Ovary (tissue), 9 donors: Measurements from ENCODE around the gene LMNTD2. TPM values are rescaled to one million over a fixed set of nuclear protein-coding genes. Genes with fewer than 3 reads are reported as not detected.

Experiments used
- DNase-seq, 5 donors: peaks; one replicate each; pipeline ENCODE4 v3.0.0-alpha.2; 2019 to 2020
- H3K27ac ChIP-seq, 2 donors: fragments of 200-600 bp; one replicate each; pipeline versions ENCODE4 v1.5.1 to v1.8.0; 2019 to 2022
- H3K27me3 ChIP-seq: fragments of 200-600 bp; one replicate; pipeline ENCODE4 v1.8.0; 2022
- H3K36me3 ChIP-seq: fragments of 200-600 bp; sonication (generic); one replicate; pipeline ENCODE4 v1.5.1; 2019
- H3K4me1 ChIP-seq: one replicate; pipeline ENCODE4 v1.8.1; 2013; ENCODE audit warnings: mild to moderate bottlenecking, moderate library complexity; ENCODE audit not compliant: insufficient read depth
- H3K4me3 ChIP-seq: fragments of 200-600 bp; sonication (generic); one replicate; pipeline ENCODE4 v1.5.1; 2017
- H3K9me3 ChIP-seq, 2 donors: fragments of 200-600 bp in 1 of 2; sonication (generic) in 1 of 2; one replicate each; pipeline versions ENCODE4 v1.5.1 to v1.8.1; 2013 to 2019; ENCODE audit warnings: mild to moderate bottlenecking in 1 of 2, moderate library complexity in 1 of 2
- EP300 ChIP-seq: sonication (generic); formaldehyde crosslinking; IDR thresholded peaks from one replicate; pipeline ENCODE4 v1.6.1; 2017; ENCODE audit warnings: antibody characterized with exemption
- POLR2A ChIP-seq: fragments of 450-650 bp; IDR thresholded peaks from one replicate; pipeline ENCODE4 v1.6.1; 2017; ENCODE audit warnings: antibody characterized with exemption, mild to moderate bottlenecking, moderate library complexity
- WGBS, 3 donors: extraction: QIAGEN DNeasy Blood & Tissue Kit in 1 of 3; methylation state at CpG; one replicate each; pipeline versions ENCODE4 v1.1.5 to v1.1.7; 2013 to 2017; 5-methylcytosine and 5-hydroxymethylcytosine counted together
- intact Hi-C, 4 donors: fragments of 100-400 bp; cut with DNase I; formaldehyde crosslinking; loops; one replicate each; pipeline versions ENCODE4 v1.11.0 to v1.15.1; 2022 to 2023
- polyA plus RNA-seq, 2 donors: library from polyadenylated mRNA; stranded (reverse); fragments of 200-250 nt in 1 of 2; fragments of 350-450 nt in 1 of 2; fragmentation: Illumina TruSeq in 1 of 2; extraction: RNeasy Lipid Tissue Mini Kit (QIAGEN cat#74804) in 1 of 2; gene quantifications; one replicate each; pipeline ENCODE4 v1.2.3, GENCODE V29; 2013 to 2014
- total RNA-seq, 7 donors: library from RNA; depleted of rRNA in 2 of 7; stranded (reverse); fragments of >200 nt in 2 of 7; fragmentation: NEBNext Ultra II Directional in 3 of 7; extraction: Animal tissue kit (Norgen Biotek cat#: 25700) in 3 of 7; gene quantifications; one replicate each; pipeline versions ENCODE4 v1.1.0 to v1.2.4, GENCODE V29; 2016 to 2023
- TF ChIP-seq, protein P1 (sequence below), 3 donors: fragments of 450-650 bp in 2 of 3; fragments of 200-600 bp in 1 of 3; IDR thresholded peaks; one replicate each; pipeline versions ENCODE4 v1.5.1 to v1.8.0; 2016 to 2022; ENCODE audit warnings: antibody characterized with exemption in 3 of 3, mild to moderate bottlenecking in 1 of 3
- donor health status: DM: no; HTN: no; CAD: no; lungs with moderate emphysema.
- donor health status: DM: no; HTN: no; CAD: no.
- donor health status: Bipolar disorder and iron deficiency.
- donor health status: DM: yes; HTN: yes; CAD: no.
- donor health status: DM: no; HTN: no; CAD: no.
- donor health status: DM: yes; HTN: yes; CAD: no.

Gene LMNTD2
- total and polyA plus RNA-seq, 9 donors = 0.70 to 7.6 (median 1.2) TPM; not detected in 1

DNA sequence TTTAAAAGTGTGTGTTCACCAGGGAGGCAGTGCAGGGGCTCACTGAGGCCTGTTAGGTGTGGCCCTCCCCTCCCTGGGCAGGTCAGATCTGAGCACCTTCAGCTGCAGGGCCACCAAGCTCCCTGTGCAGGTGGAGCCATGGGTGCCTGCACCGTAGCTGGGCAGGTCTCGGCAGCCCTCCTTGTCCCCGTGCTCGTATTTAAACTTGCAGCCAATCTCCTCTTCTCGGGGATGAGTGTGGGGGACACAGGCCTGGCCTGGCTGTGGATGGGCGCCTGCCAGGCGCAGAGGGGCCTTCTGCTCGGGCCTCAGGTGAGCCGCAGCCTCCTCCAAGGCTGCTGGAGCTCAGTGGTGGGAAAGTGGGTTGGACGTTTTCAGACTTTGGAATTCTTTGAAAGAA lies 34.9 kb upstream of the LMNTD2 start:
- DNase-seq = no peak
- Histone ChIP-seq H3K36me3 (no peaks in the 10 kb centered on the region), H3K27me3 (no peaks in the 10 kb centered on the region), H3K4me1 (no peaks in the 10 kb centered on the region), H3K9me3 (no peaks in the 10 kb centered on the region), H3K27ac (no peak overlapping the region), H3K4me3 (no peak overlapping the region)
- WGBS, 3 donors = 87 to 89% (median 88%) methylated on average over 10 of the region's 10 CpGs
- no peak for TF ChIP-seq EP300
- TF ChIP-seq POLR2A = no peak
- TF ChIP-seq, protein P1, sequence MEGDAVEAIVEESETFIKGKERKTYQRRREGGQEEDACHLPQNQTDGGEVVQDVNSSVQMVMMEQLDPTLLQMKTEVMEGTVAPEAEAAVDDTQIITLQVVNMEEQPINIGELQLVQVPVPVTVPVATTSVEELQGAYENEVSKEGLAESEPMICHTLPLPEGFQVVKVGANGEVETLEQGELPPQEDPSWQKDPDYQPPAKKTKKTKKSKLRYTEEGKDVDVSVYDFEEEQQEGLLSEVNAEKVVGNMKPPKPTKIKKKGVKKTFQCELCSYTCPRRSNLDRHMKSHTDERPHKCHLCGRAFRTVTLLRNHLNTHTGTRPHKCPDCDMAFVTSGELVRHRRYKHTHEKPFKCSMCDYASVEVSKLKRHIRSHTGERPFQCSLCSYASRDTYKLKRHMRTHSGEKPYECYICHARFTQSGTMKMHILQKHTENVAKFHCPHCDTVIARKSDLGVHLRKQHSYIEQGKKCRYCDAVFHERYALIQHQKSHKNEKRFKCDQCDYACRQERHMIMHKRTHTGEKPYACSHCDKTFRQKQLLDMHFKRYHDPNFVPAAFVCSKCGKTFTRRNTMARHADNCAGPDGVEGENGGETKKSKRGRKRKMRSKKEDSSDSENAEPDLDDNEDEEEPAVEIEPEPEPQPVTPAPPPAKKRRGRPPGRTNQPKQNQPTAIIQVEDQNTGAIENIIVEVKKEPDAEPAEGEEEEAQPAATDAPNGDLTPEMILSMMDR (IDR thresholded peaks at IDR 0.05) = no peak
- intact Hi-C loops = no loop called here

DNA sequence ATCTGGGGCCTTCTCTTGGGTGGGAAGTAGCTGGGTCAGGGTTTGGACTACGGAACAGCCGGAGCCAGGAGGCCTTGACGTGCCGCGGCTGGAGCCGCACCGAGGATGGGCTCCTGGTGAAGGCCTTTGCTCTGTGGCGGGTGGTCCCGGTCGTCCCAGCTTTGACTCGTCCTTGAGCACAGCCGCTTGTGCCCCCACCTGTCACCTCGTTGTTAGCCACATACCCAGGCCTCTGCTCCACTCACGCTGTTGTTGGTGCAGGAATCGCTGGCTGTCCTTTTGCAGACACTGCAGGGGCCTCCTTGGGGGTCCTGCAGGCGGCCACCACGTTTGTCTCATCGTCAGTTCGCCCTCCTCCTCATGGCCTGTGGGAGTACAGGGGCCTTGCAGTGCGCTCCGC lies 32.8 kb upstream of the LMNTD2 start:
- TF ChIP-seq POLR2A (no peak), EP300 (no peak)
- TF ChIP-seq, protein P1 (IDR thresholded peaks at IDR 0.05) = no peak
- Histone ChIP-seq H3K4me3 (no peak overlapping the region), H3K36me3 (no peaks in the 10 kb centered on the region), H3K9me3 (no peaks in the 10 kb centered on the region), H3K27me3 (no peaks in the 10 kb centered on the region), H3K4me1 (no peaks in the 10 kb centered on the region), H3K27ac (no peak overlapping the region)
- 78 to 84% (median 81%) methylated on average over 21 of the region's 21 CpGs for WGBS, 3 donors
- DNase-seq = no peak
- intact Hi-C loops = no loop called here

DNA sequence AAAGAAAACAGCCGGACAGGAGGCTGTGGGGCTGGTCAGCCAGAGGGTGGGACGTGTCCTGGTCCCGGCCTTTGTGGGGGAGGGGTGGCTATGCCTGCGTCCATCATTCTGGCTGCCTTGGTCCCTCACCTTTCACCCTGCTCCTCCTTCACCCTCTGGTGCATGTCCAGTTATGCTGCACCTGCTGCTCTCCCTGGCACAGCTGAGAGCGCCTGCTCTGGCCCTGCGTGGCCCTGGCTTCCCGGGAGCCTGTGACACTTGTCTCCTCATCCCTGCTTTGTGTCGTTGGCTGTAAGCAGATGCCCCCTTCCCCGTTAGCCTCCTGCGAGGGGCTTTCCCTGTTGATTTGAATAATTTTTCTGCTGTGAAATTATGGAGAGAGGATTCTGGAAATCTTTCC lies 32.4 kb upstream of the LMNTD2 start:
- no peak overlapping the region for H3K27ac ChIP-seq
- intact Hi-C loops = no loop called here

DNA sequence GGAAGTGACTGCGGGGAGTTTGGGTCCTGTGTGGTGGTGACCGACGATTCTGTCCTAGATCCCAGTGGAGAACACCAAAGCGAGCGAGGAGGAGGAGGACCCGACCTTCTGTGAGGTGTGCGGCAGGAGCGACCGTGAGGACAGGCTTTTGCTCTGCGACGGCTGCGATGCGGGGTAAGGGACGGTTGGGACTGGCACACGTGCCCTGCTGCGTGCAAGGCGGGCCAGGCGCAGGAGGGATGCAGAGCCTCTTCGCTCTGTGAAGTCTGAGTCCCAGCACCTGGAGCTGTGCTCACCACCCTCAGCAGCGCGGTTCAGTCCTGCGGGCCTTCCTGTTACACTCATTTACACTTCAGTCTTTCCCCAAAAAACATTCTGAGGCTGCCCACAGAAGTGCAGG lies 32.0 kb upstream of the LMNTD2 start:
- H3K27me3 ChIP-seq = no peaks in the 10 kb centered on the region
- no peak overlapping the region for H3K4me3 ChIP-seq
- H3K9me3 ChIP-seq = no peaks in the 10 kb centered on the region
- H3K4me1 ChIP-seq = no peaks in the 10 kb centered on the region
- TF ChIP-seq POLR2A (no peak), EP300 (no peak)
- TF ChIP-seq, protein P1 (IDR thresholded peaks at IDR 0.05) = no peak
- intact Hi-C loops = no loop called here
- no peaks in the 10 kb centered on the region for H3K36me3 ChIP-seq
- WGBS, 3 donors = 94 to 96% (median 95%) methylated on average over 22 of the region's 22 CpGs
- no peak overlapping the region for H3K27ac ChIP-seq
- no peak for DNase-seq

More for the DNA sequence above, 32.4 kb upstream of the LMNTD2 start:
- no peak for TF ChIP-seq POLR2A
- TF ChIP-seq, protein P1 (IDR thresholded peaks at IDR 0.05) = no peak
- TF ChIP-seq EP300 = no peak
- H3K4me3 ChIP-seq = no peak overlapping the region
- H3K9me3 ChIP-seq = no peaks in the 10 kb centered on the region
- no peaks in the 10 kb centered on the region for H3K27me3 ChIP-seq
- H3K36me3 ChIP-seq = no peaks in the 10 kb centered on the region
- H3K4me1 ChIP-seq = no peaks in the 10 kb centered on the region
- 81 to 90% (median 84%) methylated on average over 10 of the region's 10 CpGs for WGBS, 3 donors
- DNase-seq = no peak
